Testis (tissue), 3 donors: ENCODE results near the gene EXOC4. TPM values are rescaled to one million over a fixed set of nuclear protein-coding genes. Genes with fewer than 3 reads are reported as not detected.

Experiments used
- DNase-seq: peaks from one replicate; pipeline ENCODE4 v3.0.0-alpha.2; 2019
- H3K27ac ChIP-seq, 2 donors: fragments of 200-600 bp; sonication (generic); one replicate each; pipeline ENCODE4 v1.5.1; 2019
- H3K27me3 ChIP-seq: fragments of 200-600 bp; sonication (generic); one replicate; pipeline ENCODE4 v1.5.1; 2019
- H3K36me3 ChIP-seq: fragments of 200-600 bp; sonication (generic); one replicate; pipeline ENCODE4 v1.5.1; 2017; ENCODE audit warnings: low read depth; ENCODE audit errors: missing control alignments
- H3K4me1 ChIP-seq: fragments of 200-600 bp; sonication (generic); one replicate; pipeline ENCODE4 v1.5.1; 2019
- H3K4me3 ChIP-seq, 2 donors: fragments of 200-600 bp; sonication (generic); one replicate each; pipeline ENCODE4 v1.5.1; 2017 to 2019
- H3K9me3 ChIP-seq: fragments of 200-600 bp; sonication (generic); one replicate; pipeline ENCODE4 v1.5.1; 2017
- POLR2A ChIP-seq: fragments of 450-650 bp; IDR thresholded peaks from one replicate; pipeline ENCODE4 v1.6.1; 2017; ENCODE audit warnings: antibody characterized with exemption, mild to moderate bottlenecking, moderate library complexity
- WGBS, 2 donors: methylation state at CpG; one replicate each; pipeline ENCODE4 v1.1.5; 2018; 5-methylcytosine and 5-hydroxymethylcytosine counted together
- intact Hi-C: fragments of 100-400 bp; cut with DNase I; formaldehyde crosslinking; loops from one replicate; pipeline ENCODE4 v1.15.1; 2023; ENCODE audit warnings: low total_unique reads
- polyA plus RNA-seq: library from polyadenylated mRNA; stranded (reverse); fragments of 350-450 nt; fragmentation: Illumina TruSeq; extraction: RNeasy Lipid Tissue Mini Kit (QIAGEN cat#74804); gene quantifications from one replicate; pipeline ENCODE4 v1.2.3, GENCODE V29; 2014; ENCODE audit warnings: low read depth, low replicate concordance; ENCODE audit not compliant: insufficient read depth
- total RNA-seq, 2 donors: library from RNA; depleted of rRNA; stranded (reverse); fragments of >200 nt; gene quantifications; one replicate each; pipeline ENCODE4 v1.2.3, GENCODE V29; 2016
- TF ChIP-seq, protein P1 (sequence below), 3 experiments: fragments of 450-650 bp in 2 of 3; fragments of 200-600 bp in 1 of 3; sonication (generic) in 1 of 3; IDR thresholded peaks; one replicate each; pipeline ENCODE4 v1.5.1; 2016 to 2019; ENCODE audit warnings: antibody characterized with exemption in 3 of 3, mild to moderate bottlenecking in 2 of 3, moderate library complexity in 1 of 3

EXOC4 gene
- total and polyA plus RNA-seq, 3 donors from 2014 or later = 47.4 to 169 (median 142) TPM

DNA sequence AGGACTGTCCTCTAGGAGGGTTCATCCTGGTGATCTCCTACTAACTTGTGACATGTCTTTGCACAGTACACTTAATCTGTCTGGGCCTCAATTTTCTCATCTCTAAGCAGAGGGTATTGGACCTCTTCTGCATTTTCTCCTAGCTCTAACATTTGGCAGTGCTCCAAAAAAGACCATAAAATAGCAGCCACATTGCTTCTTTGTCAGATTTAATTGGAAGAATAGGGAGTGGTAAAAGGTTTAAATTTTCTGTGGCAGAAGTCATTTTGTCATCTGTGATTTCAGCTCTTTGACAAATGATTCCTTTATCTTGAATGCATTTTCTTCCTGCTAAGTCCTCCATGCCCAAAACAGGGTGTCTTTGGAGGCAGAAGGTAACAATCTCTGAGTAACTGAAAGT is 584.3 kb downstream of the EXOC4 start:
- no peak for DNase-seq
- no peak for TF ChIP-seq POLR2A
- TF ChIP-seq, protein P1, sequence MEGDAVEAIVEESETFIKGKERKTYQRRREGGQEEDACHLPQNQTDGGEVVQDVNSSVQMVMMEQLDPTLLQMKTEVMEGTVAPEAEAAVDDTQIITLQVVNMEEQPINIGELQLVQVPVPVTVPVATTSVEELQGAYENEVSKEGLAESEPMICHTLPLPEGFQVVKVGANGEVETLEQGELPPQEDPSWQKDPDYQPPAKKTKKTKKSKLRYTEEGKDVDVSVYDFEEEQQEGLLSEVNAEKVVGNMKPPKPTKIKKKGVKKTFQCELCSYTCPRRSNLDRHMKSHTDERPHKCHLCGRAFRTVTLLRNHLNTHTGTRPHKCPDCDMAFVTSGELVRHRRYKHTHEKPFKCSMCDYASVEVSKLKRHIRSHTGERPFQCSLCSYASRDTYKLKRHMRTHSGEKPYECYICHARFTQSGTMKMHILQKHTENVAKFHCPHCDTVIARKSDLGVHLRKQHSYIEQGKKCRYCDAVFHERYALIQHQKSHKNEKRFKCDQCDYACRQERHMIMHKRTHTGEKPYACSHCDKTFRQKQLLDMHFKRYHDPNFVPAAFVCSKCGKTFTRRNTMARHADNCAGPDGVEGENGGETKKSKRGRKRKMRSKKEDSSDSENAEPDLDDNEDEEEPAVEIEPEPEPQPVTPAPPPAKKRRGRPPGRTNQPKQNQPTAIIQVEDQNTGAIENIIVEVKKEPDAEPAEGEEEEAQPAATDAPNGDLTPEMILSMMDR (IDR thresholded peaks at IDR 0.05) = no peak
- Histone ChIP-seq H3K4me3 (no peak overlapping the region), H3K4me1 (no peaks in the 10 kb centered on the region), H3K9me3 (no peaks in the 10 kb centered on the region), H3K27ac (no peak overlapping the region), H3K36me3 (no peaks in the 10 kb centered on the region), H3K27me3 (no peaks in the 10 kb centered on the region)
- intact Hi-C loops = no loop called here

GRCh38 chr7:133839121-133839520 is 586.2 kb downstream of the EXOC4 start:
- DNase-seq = no peak
- Histone ChIP-seq H3K27ac (no peak overlapping the region), H3K9me3 (no peaks in the 10 kb centered on the region), H3K4me1 (no peaks in the 10 kb centered on the region), H3K36me3 (no peaks in the 10 kb centered on the region), H3K27me3 (no peaks in the 10 kb centered on the region), H3K4me3 (no peak overlapping the region)
- intact Hi-C loops = no loop called here
- WGBS, 2 donors = 82 to 86% methylated on average over 3 of the region's 3 CpGs
- no peak for TF ChIP-seq POLR2A
- TF ChIP-seq, protein P1 (IDR thresholded peaks at IDR 0.05) = no peak

GRCh38 chr7:133843341-133843740 is 590.5 kb downstream of the EXOC4 start:
- Histone ChIP-seq H3K9me3 (no peaks in the 10 kb centered on the region), H3K4me1 (no peaks in the 10 kb centered on the region), H3K4me3 (no peak overlapping the region), H3K36me3 (no peaks in the 10 kb centered on the region), H3K27ac (no peak overlapping the region), H3K27me3 (no peaks in the 10 kb centered on the region)
- no peak for DNase-seq
- TF ChIP-seq, protein P1 (IDR thresholded peaks at IDR 0.05) = no peak
- TF ChIP-seq POLR2A = no peak
- WGBS, 2 donors = 77 to 91% methylated on average over 2 of the region's 2 CpGs
- intact Hi-C loops = no loop called here

DNA sequence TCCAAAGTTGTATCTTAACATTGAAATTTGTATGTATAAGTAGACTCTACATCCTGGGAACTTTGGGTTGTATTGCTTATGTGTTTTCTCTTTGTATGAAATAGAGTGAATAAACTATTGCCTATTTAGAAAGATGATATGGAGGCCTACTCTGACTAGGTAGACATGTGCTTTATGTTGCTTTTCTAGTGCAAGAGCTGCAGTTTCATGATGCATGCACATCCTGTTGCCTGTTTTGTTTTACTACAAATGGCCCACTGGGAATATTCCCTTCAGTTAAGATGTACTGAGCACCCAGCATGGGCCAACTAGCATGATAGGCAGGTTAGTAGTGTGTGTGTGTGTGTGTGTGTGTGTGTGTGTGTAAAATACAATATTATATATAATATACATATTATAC is 592.1 kb downstream of the EXOC4 start:
- no peaks in the 10 kb centered on the region for H3K36me3 ChIP-seq
- no peaks in the 10 kb centered on the region for H3K27me3 ChIP-seq
- no peak for DNase-seq
- H3K4me3 ChIP-seq = no peak overlapping the region
- no peaks in the 10 kb centered on the region for H3K4me1 ChIP-seq
- H3K9me3 ChIP-seq = no peaks in the 10 kb centered on the region
- no peak overlapping the region for H3K27ac ChIP-seq
- no peak for TF ChIP-seq POLR2A
- TF ChIP-seq, protein P1 (IDR thresholded peaks at IDR 0.05) = no peak
- intact Hi-C loops = no loop called here

- H3K9me3 ChIP-seq = no peaks in the 10 kb centered on the region
- H3K36me3 ChIP-seq = no peaks in the 10 kb centered on the region
- intact Hi-C loops = no loop called here
- DNase-seq = no peak
- TF ChIP-seq POLR2A = no peak
- TF ChIP-seq, protein P1 (IDR thresholded peaks at IDR 0.05) = no peak
- no peak overlapping the region for H3K4me3 ChIP-seq
- 78 to 81% methylated on average over 8 of the region's 8 CpGs for whole genome bisulfite sequencing, 2 donors
- no peaks in the 10 kb centered on the region for H3K4me1 ChIP-seq
- no peak overlapping the region for H3K27ac ChIP-seq
- H3K27me3 ChIP-seq = no peaks in the 10 kb centered on the region
Measured at GRCh38 chr7:133846203-133846945, 593.5 kb downstream of the EXOC4 start.
